H1 (cell line): ENCODE results near the gene ZFP3. TPM values are rescaled to one million over a fixed set of nuclear protein-coding genes. Genes with fewer than 3 reads are reported as not detected.

Experiments
- CTCF ChIA-PET: fragments of 300-600 bp; sonication (Branson Sonifier 250); formaldehyde crosslinking; loops from one replicate; lab custom pipeline; 2021; ENCODE audit not compliant: partially characterized antibody; lab: Charles Lee
- POLR2A ChIA-PET: fragments of 300-600 bp; sonication (Branson Sonifier 250); formaldehyde crosslinking; loops from one replicate; lab custom pipeline; 2021; ENCODE audit warnings: inconsistent platforms; ENCODE audit not compliant: partially characterized antibody; lab: Charles Lee
- DNase-seq, 2 experiments: peaks; one replicate each; pipeline versions ENCODE4 v3.0.0 to v3.0.0-alpha.2; 2010 to 2022; ENCODE audit warnings: low spot score in 2 of 2, low read depth in 1 of 2, mixed read lengths in 1 of 2
- FAIRE-seq: peaks from 2 replicates; lab custom pipeline; 2011; peaks lifted over from hg19 to GRCh38; lab: Jason Lieb, UNC
- H2AFZ ChIP-seq: 2 replicates; pipeline ENCODE4 v1.8.1; 2012; ENCODE audit warnings: low read length, inconsistent platforms
- H2AK5ac ChIP-seq: 2 replicates; pipeline ENCODE4 v1.6.1; 2013; ENCODE audit warnings: low read depth, low read length
- H2BK120ac ChIP-seq: replicated peaks from 2 replicates; pipeline ENCODE3; 2013; ENCODE audit warnings: low read depth, low read length, inconsistent platforms
- H2BK12ac ChIP-seq: 2 replicates; pipeline ENCODE4 v1.6.1; 2013; ENCODE audit warnings: low read depth, low read length
- H2BK15ac ChIP-seq: 2 replicates; pipeline ENCODE4 v1.6.1; 2013; ENCODE audit warnings: low read length
- H2BK20ac ChIP-seq: 2 replicates; pipeline ENCODE4 v1.6.1; 2013; ENCODE audit warnings: low read length
- H2BK5ac ChIP-seq: 2 replicates; pipeline ENCODE4 v1.6.1; 2013; ENCODE audit warnings: low read depth, low read length
- H3K14ac ChIP-seq: 2 replicates; pipeline ENCODE4 v1.6.1; 2013; ENCODE audit warnings: inconsistent platforms; ENCODE audit not compliant: insufficient read length
- H3K18ac ChIP-seq: 2 replicates; pipeline ENCODE4 v1.6.1; 2013; ENCODE audit warnings: low read length; ENCODE audit errors: extremely low read depth
- H3K23ac ChIP-seq: 2 replicates; pipeline ENCODE4 v1.6.1; 2013; ENCODE audit warnings: inconsistent platforms; ENCODE audit not compliant: insufficient read length
- H3K23me2 ChIP-seq: 2 replicates; pipeline ENCODE4 v1.6.1; 2013; ENCODE audit warnings: low read depth, low read length
- H3K27ac ChIP-seq: 2 replicates; pipeline ENCODE4 v1.6.1; 2011; ENCODE audit warnings: low read depth, low read length, inconsistent platforms
- H3K27me3 ChIP-seq, 4 experiments: replicated peaks in 1 of 4; 1 replicate in 1 of 4; 2 replicates in 3 of 4; pipeline versions ENCODE4 v1.6.1 to v1.8.1; 2011 to 2013; ENCODE audit warnings: low read length in 3 of 4, mild to moderate bottlenecking in 3 of 4, inconsistent platforms in 2 of 4, mixed read lengths in 2 of 4, moderate library complexity in 1 of 4; ENCODE audit not compliant: control insufficient read depth in 3 of 4, insufficient read depth in 3 of 4; ENCODE audit errors: extremely low read depth in 1 of 4
- H3K36me3 ChIP-seq, 4 experiments: 2 replicates each; pipeline versions ENCODE4 v1.6.1 to v1.8.1; 2011 to 2013; ENCODE audit warnings: mild to moderate bottlenecking in 4 of 4, low read length in 3 of 4, moderate library complexity in 2 of 4, control low read depth in 1 of 4, inconsistent platforms in 1 of 4; ENCODE audit not compliant: insufficient read depth in 4 of 4, control insufficient read depth in 2 of 4
- H3K4ac ChIP-seq: replicated peaks from 2 replicates; pipeline ENCODE3; 2013; ENCODE audit warnings: low read length, low read depth, mixed read lengths, inconsistent platforms; ENCODE audit not compliant: insufficient read length
- H3K4me1 ChIP-seq, 4 experiments: replicated peaks in 1 of 4; 1 replicate in 1 of 4; 2 replicates in 3 of 4; pipeline versions ENCODE4 v1.6.1 to v1.8.1; 2011 to 2013; ENCODE audit warnings: low read length in 3 of 4, inconsistent platforms in 2 of 4, mixed read lengths in 1 of 4; ENCODE audit not compliant: insufficient read depth in 4 of 4, control insufficient read depth in 3 of 4
- H3K4me2 ChIP-seq, 2 experiments: 2 replicates each; pipeline versions ENCODE4 v1.6.1 to v1.8.1; 2011 to 2013; ENCODE audit warnings: low read depth in 2 of 2, low read length in 2 of 2, control low read depth in 1 of 2, inconsistent platforms in 1 of 2, mild to moderate bottlenecking in 1 of 2; ENCODE audit not compliant: insufficient read depth in 1 of 2
- H3K4me3 ChIP-seq, 4 experiments: fragments of 200-600, 300-600 bp in 1 of 4; sonication (generic), shearing (Covaris generic), sonication (Bioruptor Twin) in 1 of 4; 2 replicates each; pipeline versions ENCODE4 v1.5.1 to v1.8.1; 2011 to 2016; ENCODE audit warnings: low read length in 4 of 4, low read depth in 3 of 4, control low read depth in 2 of 4, inconsistent platforms in 2 of 4, mild to moderate bottlenecking in 2 of 4, mixed read lengths in 1 of 4, moderate library complexity in 1 of 4; ENCODE audit not compliant: insufficient read depth in 2 of 4; ENCODE audit errors: extremely low read depth in 1 of 4
- H3K56ac ChIP-seq: replicated peaks from 2 replicates; pipeline ENCODE3; 2013; ENCODE audit warnings: low read depth, mild to moderate bottlenecking, mixed read lengths, low read length, inconsistent platforms; ENCODE audit not compliant: insufficient read length
- H3K79me1 ChIP-seq: 2 replicates; pipeline ENCODE4 v1.6.1; 2013; ENCODE audit warnings: low read depth, low read length, control low read depth
- H3K79me2 ChIP-seq, 2 experiments: 2 replicates each; pipeline versions ENCODE4 v1.6.1 to v1.8.1; 2012 to 2013; ENCODE audit warnings: low read length in 2 of 2, mild to moderate bottlenecking in 2 of 2, inconsistent platforms in 1 of 2; ENCODE audit not compliant: insufficient read depth in 2 of 2, control insufficient read depth in 1 of 2
- H3K9ac ChIP-seq, 4 experiments: replicated peaks in 1 of 4; 1 replicate in 1 of 4; 2 replicates in 3 of 4; pipeline versions ENCODE4 v1.6.1 to v1.8.1; 2011 to 2013; ENCODE audit warnings: low read depth in 3 of 4, low read length in 3 of 4, control low read depth in 2 of 4, mild to moderate bottlenecking in 2 of 4, moderate library complexity in 2 of 4, inconsistent platforms in 1 of 4; ENCODE audit errors: extremely low read depth in 1 of 4
- H3K9me3 ChIP-seq, 2 experiments: 2 replicates each; pipeline versions ENCODE4 v1.6.1 to v1.8.1; 2012 to 2013; ENCODE audit warnings: mild to moderate bottlenecking in 2 of 2, moderate library complexity in 2 of 2, control low read depth in 1 of 2, inconsistent platforms in 1 of 2, low read depth in 1 of 2, low read length in 1 of 2, mixed read lengths in 1 of 2; ENCODE audit not compliant: insufficient read depth in 2 of 2
- H4K20me1 ChIP-seq, 2 experiments: replicated peaks in 1 of 2; 2 replicates each; pipeline versions ENCODE3 to v1.8.1; 2011 to 2013; ENCODE audit warnings: inconsistent platforms in 2 of 2, low read length in 2 of 2, mild to moderate bottlenecking in 1 of 2; ENCODE audit not compliant: insufficient read depth in 2 of 2, control insufficient read depth in 1 of 2
- H4K5ac ChIP-seq: 2 replicates; pipeline ENCODE4 v1.6.1; 2013; ENCODE audit warnings: low read length, low read depth, mixed read lengths, inconsistent platforms; ENCODE audit not compliant: insufficient read length
- H4K8ac ChIP-seq: 2 replicates; pipeline ENCODE4 v1.8.0; 2013; ENCODE audit warnings: mild to moderate bottlenecking, moderate library complexity, low read length, inconsistent platforms; ENCODE audit not compliant: insufficient read depth; ENCODE audit errors: extremely low read depth
- H4K91ac ChIP-seq: replicated peaks from 2 replicates; pipeline ENCODE3; 2013; ENCODE audit warnings: low read length, mixed read lengths, inconsistent platforms; ENCODE audit not compliant: insufficient read length
- CTBP2 ChIP-seq: IDR thresholded peaks from 2 replicates; pipeline ENCODE4 v1.7.0; 2011; ENCODE audit warnings: borderline replicate concordance, mild to moderate bottlenecking, moderate library complexity, mixed read lengths, low read length; ENCODE audit not compliant: insufficient read depth, insufficient read length
- E2F6 ChIP-seq: IDR thresholded peaks from 2 replicates; pipeline ENCODE4 v1.6.1; 2012; ENCODE audit warnings: inconsistent platforms
- GTF2F1 ChIP-seq: IDR thresholded peaks from 2 replicates; pipeline ENCODE4 v1.6.1; 2012; ENCODE audit warnings: low read depth, low read length, improper control_type of control experiment, borderline replicate concordance
- KDM4A ChIP-seq: IDR thresholded peaks from one replicate; pipeline ENCODE4 v1.7.1; 2012; ENCODE audit warnings: low read depth, mild to moderate bottlenecking, moderate library complexity, low read length, inconsistent platforms; ENCODE audit not compliant: severe bottlenecking
- MAX ChIP-seq: IDR thresholded peaks from 2 replicates; pipeline ENCODE4 v1.6.1; 2012; ENCODE audit warnings: inconsistent platforms
- NANOG ChIP-seq: IDR thresholded peaks from 2 replicates; pipeline ENCODE4 v1.6.1; 2011; ENCODE audit warnings: low read length, low read depth, mild to moderate bottlenecking, inconsistent platforms; ENCODE audit not compliant: insufficient read depth, poor library complexity, severe bottlenecking
- RFX5 ChIP-seq: IDR thresholded peaks from 2 replicates; pipeline ENCODE4 v1.6.1; 2011; ENCODE audit warnings: low read depth, low read length, improper control_type of control experiment, borderline replicate concordance
- SIN3A ChIP-seq, 2 experiments: IDR thresholded peaks in 1 of 2; conservative IDR thresholded peaks in 1 of 2; 2 replicates each; pipeline ENCODE4 v1.6.1; 2011 to 2012; ENCODE audit warnings: low read length in 2 of 2, improper control_type of control experiment in 1 of 2, low read depth in 1 of 2, mild to moderate bottlenecking in 1 of 2
- SIX5 ChIP-seq: IDR thresholded peaks from 2 replicates; pipeline ENCODE4 v1.6.1; 2011; ENCODE audit warnings: mild to moderate bottlenecking, low read depth, low read length
- TBP ChIP-seq: IDR thresholded peaks from 2 replicates; pipeline ENCODE4 v1.6.1; 2011; ENCODE audit warnings: low read depth, low read length, improper control_type of control experiment
- TEAD4 ChIP-seq: IDR thresholded peaks from 2 replicates; pipeline ENCODE4 v1.6.1; 2012; ENCODE audit warnings: low read depth, low read length, inconsistent platforms, mixed read lengths
- USF2 ChIP-seq: IDR thresholded peaks from 2 replicates; pipeline ENCODE4 v1.6.1; 2011; ENCODE audit warnings: low read length, improper control_type of control experiment
- WGBS, 2 experiments: shearing (Covaris generic) in 1 of 2; methylation state at CpG; one replicate each; pipeline versions ENCODE4 v1.1.6 to v1.1.7; 2013 to 2015; ENCODE audit warnings: low lambda C conversion rate in 2 of 2, mixed read lengths in 2 of 2, inconsistent platforms in 1 of 2, low coverage in 1 of 2, missing lambda C conversion rate in 1 of 2; ENCODE audit not compliant: insufficient replicate concordance in 2 of 2, insufficient coverage in 1 of 2, insufficient read length in 1 of 2; ENCODE audit errors: extremely low coverage in 1 of 2, missing lambda C conversion rate in 1 of 2; 5-methylcytosine and 5-hydroxymethylcytosine counted together
- polyA plus RNA-seq, 7 experiments: library from polyadenylated mRNA; depleted of rRNA in 3 of 7; stranded (reverse) in 5 of 7; unstranded in 2 of 7; fragments of >200 nt in 5 of 7; fragments of 200-250 nt in 2 of 7; gene quantifications; 1 replicate in 5 of 7; 2 replicates in 1 of 7; 4 replicates in 1 of 7; pipeline versions ENCODE4 v1.2.1 to v1.2.3, GENCODE V29; 2011 to 2013; ENCODE audit warnings: missing spikeins in 2 of 7, mixed read lengths in 2 of 7
- total RNA-seq: library from RNA; stranded (reverse); fragmentation: NEBNext Ultra II Directional; extraction: Animal tissue kit (Norgen Biotek cat#: 25700); gene quantifications from 2 replicates; pipeline ENCODE4 v1.2.1, GENCODE V29; 2021

Gene ZFP3
- total and polyA plus RNA-seq, 2 of the 8 experiments (the other 6 are each of a cell fraction or from before 2014, with no cell fraction given): 0.15 to 0.44 TPM

- H4K5ac ChIP-seq: no peak overlapping the region
- no peak overlapping the region for H3K56ac ChIP-seq
- H3K4me2 ChIP-seq: no peak overlapping the region
- H4K91ac ChIP-seq: no peak overlapping the region
- no peak overlapping the region for H3K18ac ChIP-seq
- H4K20me1 ChIP-seq: no peaks in the 10 kb centered on the region
- no peak overlapping the region for H2BK12ac ChIP-seq
- no peak overlapping the region for H2BK20ac ChIP-seq
- no peak overlapping the region for H3K4me3 ChIP-seq
- no peak overlapping the region for H3K14ac ChIP-seq
- no peak overlapping the region; the same call in 1 of the 2 replicates for H4K8ac ChIP-seq
- no peaks in the 10 kb centered on the region for H3K36me3 ChIP-seq
- no peaks in the 10 kb centered on the region for H3K4me1 ChIP-seq
- no peak overlapping the region for H2AK5ac ChIP-seq
- no peaks in the 10 kb centered on the region for H3K23me2 ChIP-seq
- H3K27ac ChIP-seq: no peak overlapping the region
- no peak overlapping the region for H3K9ac ChIP-seq
- no peaks in the 10 kb centered on the region for H3K9me3 ChIP-seq
- no peaks in the 10 kb centered on the region for H3K79me1 ChIP-seq
- FAIRE-seq (no peak), DNase-seq (no peak)
- H3K4ac ChIP-seq: no peak overlapping the region
- H3K27me3 ChIP-seq: no peaks in the 10 kb centered on the region
- H2BK15ac ChIP-seq: no peak overlapping the region
- H2BK5ac ChIP-seq: no peak overlapping the region
- H2BK120ac ChIP-seq: no peak overlapping the region
- 83% methylated on average over 5 of the region's 5 CpGs; no CpG with 5 or more reads in 1 of the 2 experiments for WGBS, 2 experiments
- ChIA-PET POLR2A (no interaction called here), CTCF (interaction anchor here (0.6 to 1.9 kb wide), 5 partner anchors 9 to 128 kb away, joined by 3 to 6 read pairs (median 5); no protein-coding TSS in a partner anchor)
- no peak for TF ChIP-seq TBP
- TF ChIP-seq NANOG: no peak
- TF ChIP-seq RFX5: no peak
- no peak for TF ChIP-seq TEAD4
- no peak for TF ChIP-seq KDM4A
- no peak for TF ChIP-seq GTF2F1
- TF ChIP-seq MAX: no peak
- TF ChIP-seq SIN3A (conservative IDR thresholded peaks at IDR 0.05 in 1 of 2, IDR thresholded peaks at IDR 0.05 in 1 of 2; ENCODE audit: low read depth in 1 of 2, low read length in 2 of 2): no peak
- no peak for TF ChIP-seq CTBP2
- TF ChIP-seq SIX5: no peak
- TF ChIP-seq USF2: no peak
- no peak for TF ChIP-seq E2F6
- H3K23ac ChIP-seq: no peak overlapping the region
- no peak overlapping the region for H2AFZ ChIP-seq
- H3K79me2 ChIP-seq: no peaks in the 10 kb centered on the region
These were observed 33.6 kb upstream of the ZFP3 start for GRCh38 chr17:5044630-5045029.
